ENCODE data around the gene ADAMTS6.
"Not testable (repeated sequence)": the region's sequence is repeated elsewhere in the genome, so short reads cannot be mapped to it uniquely, and the experiment has no call there.

ADAMTS6 gene

GRCh38 chr5:65462139-65462705, 19.5 kb downstream of the ADAMTS6 start:
- no peak for DNase-seq

- no peak for DNase-seq
These were observed 20.2 kb downstream of the ADAMTS6 start for GRCh38 chr5:65461490-65461889.

GRCh38 chr5:65459995-65460394, 21.7 kb downstream of the ADAMTS6 start:
- DNase-seq: no peak

- DNase-seq: no peak
These were observed 26.7 kb downstream of the ADAMTS6 start for GRCh38 chr5:65455064-65455463.

- no peak for DNase-seq
These were observed 30.3 kb downstream of the ADAMTS6 start for GRCh38 chr5:65451436-65451835.

GRCh38 chr5:65446682-65447081, 35.0 kb downstream of the ADAMTS6 start:
- no peak for DNase-seq

GRCh38 chr5:65441800-65442199, 39.9 kb downstream of the ADAMTS6 start:
- DNase-seq: no peak

- no peak for DNase-seq
These were observed 41.3 kb downstream of the ADAMTS6 start for GRCh38 chr5:65440456-65440855.

GRCh38 chr5:65434122-65434521, 47.6 kb downstream of the ADAMTS6 start:
- DNase-seq: no peak

- no peak for DNase-seq
These were observed 55.1 kb downstream of the ADAMTS6 start for GRCh38 chr5:65426656-65427055.

GRCh38 chr5:65423623-65424022, 58.1 kb downstream of the ADAMTS6 start:
- no peak for DNase-seq

- no peak for DNase-seq
These were observed 63.1 kb downstream of the ADAMTS6 start for GRCh38 chr5:65418661-65419060.

GRCh38 chr5:65413822-65414221, 67.9 kb downstream of the ADAMTS6 start:
- DNase-seq: no peak

- DNase-seq: no peak
These were observed 68.9 kb downstream of the ADAMTS6 start for GRCh38 chr5:65412842-65413241.

GRCh38 chr5:65411356-65411755, 70.4 kb downstream of the ADAMTS6 start:
- DNase-seq: no peak

GRCh38 chr5:65395526-65396155, 86.1 kb downstream of the ADAMTS6 start:
- DNase-seq: no peak

- peak in 9 of 14 donors; percentile 8 to 63 (median 37) for DNase-seq
These were observed 87.6 kb downstream of the ADAMTS6 start for GRCh38 chr5:65394087-65394486.

- DNase-seq: no peak
These were observed 90.1 kb downstream of the ADAMTS6 start for GRCh38 chr5:65391591-65391990.

- no peak for DNase-seq
These were observed 91.5 kb downstream of the ADAMTS6 start for GRCh38 chr5:65390208-65390607.

GRCh38 chr5:65383859-65384258, 97.9 kb downstream of the ADAMTS6 start:
- DNase-seq: no peak

- no peak for DNase-seq
These were observed 99.1 kb downstream of the ADAMTS6 start for GRCh38 chr5:65382582-65382981.

GRCh38 chr5:65370505-65370904, 111.2 kb downstream of the ADAMTS6 start:
- not testable (repeated sequence) for DNase-seq

GRCh38 chr5:65366655-65367054, 115.1 kb downstream of the ADAMTS6 start:
- no peak for DNase-seq

- DNase-seq: no peak
These were observed 116.8 kb downstream of the ADAMTS6 start for GRCh38 chr5:65364907-65365306.

GRCh38 chr5:65363499-65363898, 118.2 kb downstream of the ADAMTS6 start:
- DNase-seq: no peak

Data from C1 segment of cervical spinal cord (tissue), 14 donors.